Renal cortical epithelial cell (primary cell): ENCODE measurements around the gene DDX51. TPM values are rescaled to one million over a fixed set of nuclear protein-coding genes. Genes with fewer than 3 reads are reported as not detected.
"Not testable (repeated sequence)": the region's sequence is repeated elsewhere in the genome, so short reads cannot be mapped to it uniquely, and the experiment has no call there.

Experiments
- DNase-seq: peaks from one replicate; pipeline ENCODE4 v3.0.0-alpha.2; 2011; ENCODE audit warnings: low read depth
- total RNA-seq: library from RNA; depleted of rRNA; stranded (reverse); fragments of >200 nt; gene quantifications from 2 replicates; pipeline ENCODE4 v1.2.3, GENCODE V29; 2014

Gene DDX51
- total RNA-seq, 1 donor from 2014 or later = 9.7 TPM

DNA sequence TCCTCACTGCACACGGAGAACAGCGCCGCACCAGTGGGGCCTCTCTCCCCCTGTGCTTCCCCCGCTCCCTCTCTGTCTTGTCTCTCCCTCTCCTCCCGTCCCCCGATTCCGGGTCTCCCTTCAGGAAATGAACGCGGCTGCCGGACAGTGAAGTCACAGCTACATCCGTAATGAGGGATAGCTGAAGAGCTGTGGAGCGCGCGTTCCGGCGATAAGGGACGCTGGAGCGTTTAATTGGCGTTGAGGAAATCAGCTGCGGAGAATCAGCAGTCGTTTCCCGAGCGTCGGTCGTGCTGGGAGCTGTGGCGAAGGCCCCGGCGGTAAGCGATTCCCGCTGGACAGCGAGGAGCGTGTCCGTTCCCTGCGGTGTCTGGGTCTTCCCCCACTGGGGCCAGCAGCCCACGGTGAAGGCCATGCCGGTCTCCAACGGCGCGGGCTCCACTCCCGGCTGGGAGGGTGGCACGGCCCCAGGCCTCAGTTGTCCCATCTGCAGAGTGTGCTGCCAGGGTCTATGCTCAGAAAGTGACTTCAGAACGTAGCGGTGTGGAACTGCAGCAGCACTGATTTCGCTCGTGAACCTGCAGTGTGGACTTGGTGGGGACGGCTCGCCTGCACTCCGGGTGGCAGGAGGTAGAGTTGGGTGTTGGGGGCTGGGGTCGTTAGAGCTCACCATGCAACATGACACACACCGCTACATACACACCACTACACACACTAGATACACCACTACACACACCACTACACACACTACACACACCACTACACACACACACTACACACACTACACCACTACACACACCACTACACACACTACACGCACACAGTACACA, 11.0 kb upstream of the DDX51 start:
- no peak for DNase-seq

DNA sequence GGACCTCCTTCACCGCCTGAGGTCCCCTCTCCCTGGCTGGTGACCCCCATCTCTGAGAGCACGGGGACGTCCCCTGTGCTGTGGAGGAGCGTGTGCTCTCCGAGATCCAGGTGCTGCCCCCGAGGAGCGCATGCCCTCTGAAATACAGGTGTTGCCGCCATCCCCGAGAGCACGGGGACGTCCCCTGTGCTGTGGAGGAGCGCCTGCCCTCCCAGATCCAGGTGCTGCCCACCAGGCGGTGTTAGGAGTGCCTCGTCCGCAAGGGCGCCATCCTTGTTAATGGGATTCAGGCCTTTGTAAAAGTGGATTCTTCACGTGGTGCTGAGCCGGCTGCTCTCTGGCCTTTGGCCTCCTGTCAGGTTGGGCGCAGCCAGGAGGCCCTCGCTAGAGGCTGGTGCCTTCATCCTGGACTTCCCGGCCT, 10.2 kb upstream of the DDX51 start:
- DNase-seq = no peak

DNA sequence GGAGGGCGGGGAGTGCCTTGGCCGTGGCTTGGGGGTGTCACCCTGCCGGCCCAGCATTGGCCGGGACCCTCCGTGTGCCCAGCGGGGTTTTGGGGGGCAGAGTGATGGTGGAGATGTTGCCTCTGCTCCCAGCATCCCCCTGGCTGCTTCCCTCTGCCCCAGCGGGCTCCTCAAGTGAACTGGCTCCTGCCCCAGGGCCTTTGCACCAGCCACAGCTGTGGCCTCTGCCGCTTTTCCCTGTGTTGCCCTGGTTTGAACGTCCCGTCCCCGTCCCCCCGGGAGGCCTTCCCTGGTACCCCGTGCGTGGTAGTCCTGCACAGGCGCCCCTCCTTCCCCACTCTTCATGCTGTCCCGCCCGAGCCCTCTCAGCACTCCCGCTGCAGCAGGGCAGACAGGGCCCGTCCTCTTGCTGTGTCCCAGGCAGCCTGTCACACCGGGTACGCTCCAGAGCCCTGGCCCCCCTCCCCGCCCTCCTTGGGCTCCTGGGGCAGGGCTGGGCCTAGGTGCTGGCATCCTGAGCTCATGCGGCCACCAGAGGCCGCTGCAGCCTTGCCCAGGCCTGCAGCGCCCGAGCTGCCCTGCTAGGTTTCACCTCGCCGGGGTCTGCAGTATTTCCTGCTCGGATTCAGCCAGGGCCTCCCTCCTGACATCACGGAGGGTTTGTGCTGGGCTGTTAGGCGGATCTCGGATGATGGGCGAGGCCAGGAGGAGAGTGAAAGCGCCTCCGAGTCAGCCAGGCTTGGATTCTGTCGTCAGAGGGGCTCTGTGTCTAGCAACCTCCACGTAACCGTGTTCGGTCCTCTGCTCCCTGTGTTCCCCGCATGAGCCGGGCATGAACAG, 9.6 kb upstream of the DDX51 start:
- peak; percentile 41 for DNase-seq

DNA sequence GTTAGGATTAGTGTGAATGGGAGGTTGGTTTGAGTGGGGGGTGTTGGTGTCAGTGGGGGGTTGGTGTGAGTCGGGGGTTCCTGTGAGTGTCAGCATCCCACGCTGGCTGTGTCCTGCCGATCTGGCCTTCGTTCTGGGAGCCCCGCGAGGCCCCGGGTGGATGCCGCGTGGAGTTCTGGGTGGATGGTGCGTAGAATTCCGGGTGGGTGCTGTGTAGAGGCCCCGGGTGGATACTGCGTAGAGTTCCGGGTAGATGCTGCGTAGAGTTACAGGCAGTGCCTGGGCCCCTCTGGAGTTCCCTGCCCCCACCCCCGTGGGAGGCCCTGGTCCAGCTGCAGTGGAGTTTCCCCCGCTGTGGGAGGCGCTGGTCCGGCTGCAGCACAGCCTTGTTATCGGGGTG, 8.8 kb upstream of the DDX51 start:
- no peak for DNase-seq

DNA sequence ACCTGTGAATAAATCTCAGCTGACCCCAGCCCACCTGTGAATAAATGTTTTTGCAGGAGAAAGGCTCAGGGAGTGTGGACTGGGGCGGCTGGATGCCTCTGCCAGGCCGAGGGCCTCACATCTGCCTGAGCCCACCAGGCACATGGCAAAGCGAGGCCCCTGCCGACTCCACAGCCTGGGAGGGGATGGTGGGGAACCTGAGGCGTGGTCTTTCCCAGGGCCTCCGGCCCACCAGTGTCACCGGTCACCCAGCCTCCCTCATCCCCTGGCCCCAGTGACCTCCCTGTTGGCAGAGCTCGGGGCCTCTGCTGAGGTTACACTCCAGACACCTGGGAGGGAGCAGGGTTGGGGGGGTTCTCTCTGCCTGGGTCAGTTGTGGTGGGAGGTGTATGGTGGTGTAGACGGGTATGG, 8.3 kb upstream of the DDX51 start:
- no peak for DNase-seq

DNA sequence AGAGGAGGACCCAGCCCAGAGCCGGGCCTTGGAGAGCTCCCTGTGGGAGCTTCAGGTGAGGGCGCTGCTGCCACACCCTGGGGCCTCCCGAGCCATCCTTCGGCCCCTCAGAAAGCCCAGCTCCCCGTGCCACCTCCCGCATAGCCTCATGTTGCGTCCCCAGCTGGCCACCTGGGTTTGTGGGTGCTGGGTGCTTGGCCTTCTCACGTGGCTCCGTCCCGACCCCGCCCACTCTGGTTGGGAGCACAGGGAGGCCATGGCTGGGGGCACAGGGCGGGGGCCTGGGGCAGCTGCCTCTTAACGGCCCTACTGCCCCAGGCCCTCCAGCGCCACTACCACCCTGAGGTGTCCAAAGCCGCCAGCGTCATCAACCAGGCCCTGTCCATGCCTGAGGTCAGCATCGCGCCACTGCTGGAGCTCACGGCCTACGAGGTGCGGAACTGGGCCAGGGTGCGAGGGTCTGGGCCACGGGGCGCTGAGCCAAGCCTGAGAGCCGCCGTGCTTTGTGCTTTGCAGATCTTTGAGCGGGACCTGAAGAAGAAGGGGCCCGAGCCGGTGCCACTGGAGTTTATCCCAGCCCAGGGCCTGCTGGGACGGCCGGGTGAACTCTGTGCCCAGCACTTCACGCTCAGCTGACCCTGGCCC, 7.8 kb upstream of the DDX51 start:
- DNase-seq = no peak

DNA sequence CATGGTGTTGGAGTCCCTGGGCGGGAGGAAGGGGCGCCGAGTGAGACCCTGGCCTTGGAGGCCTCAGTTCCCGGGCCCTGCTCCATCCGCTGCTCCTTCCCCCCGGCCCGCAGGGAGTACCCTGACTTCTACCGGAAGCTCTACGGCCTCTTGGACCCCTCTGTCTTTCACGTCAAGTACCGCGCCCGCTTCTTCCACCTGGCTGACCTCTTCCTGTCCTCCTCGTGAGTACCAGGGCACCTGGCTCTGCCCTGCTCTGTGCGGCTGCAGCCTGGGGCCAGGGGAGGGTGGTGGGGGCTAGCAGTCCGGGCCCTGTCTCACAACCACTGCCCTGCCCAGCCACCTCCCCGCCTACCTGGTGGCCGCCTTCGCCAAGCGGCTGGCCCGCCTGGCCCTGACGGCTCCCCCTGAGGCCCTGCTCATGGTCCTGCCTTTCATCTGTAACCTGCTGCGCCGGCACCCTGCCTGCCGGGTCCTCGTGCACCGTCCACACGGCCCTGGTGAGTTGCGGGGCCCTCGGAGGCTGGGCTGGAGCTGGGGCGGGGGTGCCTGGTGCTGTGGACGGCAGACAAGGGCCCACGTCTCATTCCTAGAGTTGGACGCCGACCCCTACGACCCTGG, 7.1 kb upstream of the DDX51 start:
- no peak for DNase-seq

DNA sequence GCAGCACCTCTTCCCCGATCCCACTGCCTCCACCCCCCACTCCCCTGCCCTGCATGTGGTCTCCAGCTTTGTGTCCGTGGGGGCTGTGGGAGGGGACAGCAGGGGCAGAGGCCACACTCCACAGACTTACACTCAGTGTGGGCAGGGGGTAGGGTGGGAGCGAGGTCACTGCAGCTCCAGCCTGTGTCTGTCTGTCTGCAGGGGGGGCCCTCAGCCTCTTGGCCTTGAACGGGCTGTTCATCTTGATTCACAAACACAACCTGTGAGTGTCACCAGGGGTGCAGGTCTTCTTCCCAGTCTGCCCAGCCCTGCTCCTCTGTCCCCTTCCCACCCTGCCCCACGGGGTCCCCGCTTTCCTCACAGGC, 6.6 kb upstream of the DDX51 start:
- DNase-seq = no peak

DNA sequence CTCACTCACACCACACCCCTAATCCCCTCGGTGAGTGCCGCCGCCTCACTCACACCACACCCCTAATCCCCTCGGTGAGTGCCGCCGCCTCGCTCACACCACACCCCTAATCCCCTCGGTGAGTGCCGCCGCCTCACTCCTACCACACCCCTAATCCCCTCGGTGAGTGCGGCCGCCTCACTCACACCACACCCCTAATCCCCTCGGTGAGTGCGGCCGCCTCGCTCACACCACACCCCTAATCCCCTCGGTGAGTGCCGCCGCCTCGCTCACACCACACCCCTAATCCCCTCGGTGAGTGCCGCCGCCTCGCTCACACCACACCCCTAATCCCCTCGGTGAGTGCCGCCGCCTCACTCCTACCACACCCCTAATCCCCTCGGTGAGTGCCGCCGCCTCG, 5.4 kb upstream of the DDX51 start:
- DNase-seq = not testable (repeated sequence)

DNA sequence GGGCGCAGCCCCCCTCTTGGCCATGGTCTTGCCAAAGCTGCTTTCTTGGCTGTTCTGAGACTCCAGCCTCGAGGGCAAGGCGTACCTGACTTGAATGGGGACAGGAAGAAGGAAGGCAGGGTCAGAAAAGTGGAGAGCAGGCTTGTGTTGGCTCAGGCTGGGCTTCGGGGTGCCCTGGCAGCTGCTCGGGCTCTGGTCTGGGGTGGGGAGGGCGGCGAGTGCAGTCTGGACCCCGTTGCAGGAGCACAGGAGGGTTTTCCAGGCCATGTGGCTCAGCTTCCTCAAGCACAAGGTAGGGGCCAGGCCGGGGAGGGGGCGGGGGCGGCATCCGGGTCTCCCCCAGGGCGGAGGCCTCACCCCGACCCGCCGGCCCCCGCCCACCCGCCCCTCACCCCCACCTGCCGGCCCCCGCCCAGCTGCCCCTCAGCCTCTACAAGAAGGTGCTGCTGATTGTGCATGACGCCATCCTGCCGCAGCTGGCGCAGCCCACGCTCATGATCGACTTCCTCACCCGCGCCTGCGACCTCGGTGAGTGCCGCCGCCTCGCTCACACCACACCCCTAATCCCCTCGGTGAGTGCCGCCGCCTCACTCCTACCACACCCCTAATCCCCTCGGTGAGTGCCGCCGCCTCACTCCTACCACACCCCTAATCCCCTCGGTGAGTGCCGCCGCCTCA, 4.4 kb upstream of the DDX51 start:
- no peak for DNase-seq

DNA sequence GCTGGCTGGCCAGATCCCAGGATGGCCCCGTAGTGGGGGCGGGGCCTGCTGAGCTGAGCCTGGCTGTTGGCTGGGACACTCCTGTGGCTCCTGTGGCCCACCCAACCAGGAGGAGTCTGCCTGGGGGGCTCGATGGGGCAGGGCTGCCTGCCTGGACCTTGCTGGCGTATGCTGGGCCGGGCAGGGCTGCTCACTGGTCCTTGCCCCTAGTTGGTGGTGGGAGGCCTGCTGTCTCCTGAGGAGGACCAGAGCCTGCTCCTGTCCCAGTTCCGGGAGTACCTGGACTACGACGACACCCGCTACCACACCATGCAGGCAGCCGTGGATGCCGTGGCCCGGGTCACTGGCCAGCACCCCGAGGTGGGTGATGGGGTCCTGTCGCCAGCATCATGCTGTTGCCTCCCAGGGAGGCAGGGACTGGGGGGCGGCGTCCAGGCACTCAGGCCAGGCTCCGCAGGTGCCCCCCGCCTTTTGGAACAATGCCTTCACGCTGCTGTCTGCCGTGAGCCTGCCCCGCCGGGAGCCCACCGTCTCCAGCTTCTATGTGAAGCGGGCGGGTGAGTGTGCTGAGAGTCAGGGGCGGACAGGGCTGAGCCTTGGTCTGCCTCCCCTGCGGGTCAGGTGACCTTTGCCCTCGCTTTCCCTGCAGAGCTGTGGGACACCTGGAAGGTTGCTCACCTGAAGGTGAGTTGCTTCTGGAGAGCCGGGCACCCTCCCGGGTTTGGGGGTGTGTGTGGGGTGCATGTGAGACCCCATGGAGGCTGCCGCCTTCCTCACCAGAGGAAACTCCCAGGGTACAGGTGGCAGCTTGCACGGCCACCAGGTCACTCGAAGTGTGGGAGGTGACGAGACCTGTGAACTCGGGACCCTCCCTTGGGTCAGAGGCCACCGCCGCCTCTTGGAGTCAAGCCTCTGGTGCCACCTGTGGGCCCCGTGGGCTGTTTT, 3.6 kb upstream of the DDX51 start:
- no peak for DNase-seq

DNA sequence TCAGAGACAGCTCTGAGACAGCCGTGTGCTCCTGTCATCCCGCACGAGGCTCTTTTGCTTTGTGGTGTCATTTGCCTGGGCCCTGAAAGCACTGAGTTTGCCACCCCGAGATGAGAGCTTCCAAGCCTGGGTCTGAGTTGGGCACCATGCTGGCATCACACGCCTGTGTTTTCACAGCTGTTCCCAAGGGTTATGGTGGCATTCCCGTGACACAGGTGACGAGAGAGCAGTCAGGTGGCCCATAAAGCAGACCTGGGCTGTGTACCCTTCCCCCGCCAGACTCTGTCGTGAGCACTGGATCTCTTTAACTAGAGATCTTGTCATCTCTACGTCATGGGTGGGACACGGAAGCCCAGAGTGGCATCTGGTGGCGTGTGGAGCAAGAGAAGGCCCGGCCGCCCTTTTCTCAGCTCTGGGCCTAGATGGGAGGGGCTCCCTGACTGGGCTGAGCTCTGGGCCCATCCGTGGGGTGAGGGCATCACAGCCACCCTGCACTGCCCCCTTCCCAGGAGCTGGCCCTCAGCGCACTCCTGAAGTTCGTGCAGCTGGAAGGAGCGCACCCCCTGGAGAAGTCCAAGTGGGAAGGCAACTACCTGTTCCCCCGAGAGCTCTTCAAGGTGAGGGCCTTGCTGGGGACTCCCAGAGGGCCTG, 2.8 kb upstream of the DDX51 start:
- DNase-seq = no peak

DNA sequence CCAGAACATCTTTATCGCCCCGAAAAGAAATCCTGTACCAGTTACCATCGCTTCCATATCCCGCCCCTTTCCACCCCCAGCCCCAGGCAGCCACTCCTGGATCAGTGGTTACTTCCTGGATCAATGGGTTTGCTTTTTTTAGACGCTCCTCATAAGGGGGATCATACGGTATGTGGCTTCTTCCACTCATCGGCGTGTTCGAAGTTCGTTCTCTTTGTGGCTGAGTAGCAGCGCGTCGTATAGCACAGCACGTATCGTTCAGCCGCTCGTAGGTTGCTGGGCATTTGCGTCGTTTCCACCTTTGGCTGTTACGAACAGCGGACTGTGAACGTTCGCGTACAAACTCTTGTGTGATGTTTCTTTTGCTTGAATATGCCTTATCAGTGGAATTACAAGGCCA, 2.0 kb upstream of the DDX51 start:
- DNase-seq = no peak

DNA sequence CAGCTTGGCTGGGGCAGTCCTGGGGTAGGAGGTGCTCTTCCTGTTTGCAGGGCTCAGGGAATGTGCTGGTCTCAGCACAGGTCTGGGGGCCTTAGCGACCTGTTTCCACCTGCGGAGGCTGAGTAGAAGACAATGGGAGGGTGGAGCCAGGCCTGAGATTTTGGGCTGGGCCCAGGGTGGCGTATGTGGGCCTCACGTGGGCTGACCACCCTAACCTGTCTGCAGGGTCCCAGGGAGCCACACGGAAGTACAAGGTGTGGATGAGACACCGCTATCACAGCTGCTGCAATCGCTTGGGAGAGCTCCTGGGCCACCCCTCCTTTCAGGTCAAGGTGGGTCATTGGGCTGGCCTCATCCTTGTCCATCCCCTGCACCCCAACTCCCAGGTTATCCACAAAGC, 1.2 kb upstream of the DDX51 start:
- no peak for DNase-seq

DNA sequence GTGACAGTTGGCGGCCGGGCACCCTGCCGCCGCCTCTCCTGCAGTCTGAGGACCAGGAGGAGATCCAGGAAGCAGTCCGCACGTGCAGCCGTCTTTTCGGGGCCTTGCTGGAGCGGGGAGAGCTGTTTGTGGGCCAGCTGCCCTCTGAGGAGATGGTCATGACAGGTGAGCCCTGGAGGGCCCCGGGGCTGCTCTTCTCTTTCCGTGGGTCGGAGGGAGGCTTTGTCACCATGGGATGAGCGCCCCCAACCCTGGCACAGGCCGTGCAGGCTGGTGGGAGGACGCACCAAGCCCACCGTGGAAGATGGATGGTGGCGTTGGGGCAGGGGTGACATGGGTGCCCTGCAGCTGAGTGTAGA, 670 bp upstream of the DDX51 start:
- DNase-seq = no peak

DNA sequence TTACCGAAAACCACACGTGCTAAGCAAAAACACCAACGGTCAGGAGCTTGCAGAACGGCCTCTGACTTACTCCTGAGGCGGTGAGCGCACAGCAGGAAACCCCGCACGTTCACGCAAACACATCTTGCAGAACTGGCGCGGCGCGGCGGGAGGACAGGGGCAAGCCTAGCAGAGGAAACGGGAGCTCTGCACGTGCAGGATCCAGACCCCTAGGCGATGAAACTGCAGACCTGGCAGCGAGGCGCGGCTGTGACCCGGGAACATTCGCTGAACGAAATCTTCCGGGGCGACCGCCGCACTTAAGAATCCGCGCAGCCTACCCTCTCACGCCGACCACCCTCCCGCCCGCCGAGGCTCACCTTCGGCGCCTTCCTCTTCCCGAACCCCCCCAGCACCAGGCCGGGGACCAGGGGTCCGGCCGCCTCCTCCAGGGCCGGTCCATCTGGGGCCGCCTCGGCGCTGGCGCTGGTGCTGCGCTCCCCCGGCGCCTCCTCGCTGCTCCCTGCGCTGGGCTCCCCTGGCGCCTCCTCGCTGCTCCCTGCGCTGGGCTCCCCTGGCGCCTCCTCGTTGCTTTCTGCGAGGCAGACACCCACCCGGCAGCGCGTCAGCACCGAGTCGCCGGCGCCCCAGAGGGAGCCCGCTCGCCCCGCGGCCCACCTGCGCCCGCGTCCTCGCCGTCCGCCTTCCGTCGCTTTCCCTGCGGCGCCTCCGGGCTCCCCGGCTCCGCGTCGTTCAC, 615 bp downstream of the DDX51 start:
- DNase-seq = no peak

DNA sequence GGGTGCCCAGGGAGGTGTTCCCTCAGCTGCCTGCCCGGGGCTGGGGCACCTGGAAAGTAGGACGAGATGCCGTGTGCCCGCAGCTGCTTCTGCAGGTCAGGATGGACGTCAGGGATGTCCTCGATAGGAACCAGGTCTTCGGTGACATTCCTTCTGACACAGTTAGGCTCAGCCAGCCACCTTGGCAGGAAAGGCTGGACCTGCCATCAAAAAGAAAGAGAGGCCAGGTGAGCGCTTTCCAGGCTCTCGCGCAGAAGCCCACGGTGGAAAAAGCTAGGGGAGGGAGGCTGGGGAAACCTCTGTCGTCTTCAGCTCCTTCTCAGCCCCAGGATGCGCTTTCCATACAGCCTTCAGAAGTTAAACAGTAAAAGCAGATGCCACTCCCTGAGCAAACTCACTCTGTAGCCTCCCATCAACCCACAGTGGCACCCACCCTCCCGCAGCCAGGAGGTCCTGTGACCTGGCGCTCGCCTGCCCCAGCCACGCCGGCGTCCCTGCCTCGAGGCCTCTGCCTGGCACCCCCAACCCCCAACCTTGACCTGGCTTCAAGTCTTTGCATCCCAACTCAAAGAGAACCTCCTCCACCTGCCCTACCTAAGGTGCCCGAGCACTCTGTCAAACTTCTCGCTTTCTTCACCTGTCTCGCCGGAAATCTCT, 1.3 kb downstream of the DDX51 start:
- DNase-seq = no peak

DNA sequence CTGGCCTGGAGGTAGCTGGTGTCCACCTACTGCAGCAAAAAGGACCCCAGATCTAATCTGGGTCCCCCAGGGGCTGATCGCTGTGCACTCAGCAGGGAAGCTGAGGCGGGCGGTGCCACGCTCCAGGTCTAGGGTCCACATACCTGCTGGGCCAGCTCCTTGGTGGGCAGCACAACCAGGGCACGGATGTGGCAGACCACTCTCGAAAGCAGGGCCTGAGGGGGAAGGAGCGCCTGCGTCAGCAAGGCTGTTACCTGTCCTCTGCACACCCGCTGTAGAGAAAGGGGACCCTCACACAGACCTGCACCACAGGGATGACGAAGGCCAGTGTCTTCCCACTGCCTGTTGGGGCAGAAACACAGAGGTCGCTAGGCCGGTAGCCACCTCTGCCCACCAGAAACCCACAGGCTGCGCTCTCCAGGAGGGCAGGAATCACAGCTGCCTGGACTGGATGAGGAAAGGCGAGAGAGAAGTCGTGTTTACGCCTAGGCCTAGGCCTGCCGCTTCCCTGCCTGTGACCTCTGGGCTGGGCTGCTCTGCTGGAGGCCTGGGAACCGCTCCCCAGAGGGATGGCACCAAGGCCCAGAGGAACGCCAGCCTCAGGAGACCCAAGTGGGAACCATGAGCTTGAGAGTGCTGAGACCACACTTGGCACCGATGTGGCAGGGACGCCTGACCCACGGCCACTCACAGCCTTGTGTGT, 2.0 kb downstream of the DDX51 start:
- DNase-seq = no peak
